HCT116 (cell line): ENCODE results near the gene RENBP. TPM values are rescaled to one million over a fixed set of nuclear protein-coding genes. Genes with fewer than 3 reads are reported as not detected.

ENCODE experiments used
- ATAC-seq: fragments of 200-7000 bp; cut with Tn5 transposase; 2 replicates; pipeline ENCODE4 v1.9.1; 2020; ENCODE audit warnings: mild to moderate bottlenecking, moderate library complexity
- BruUV-seq: library from RNA; stranded (reverse); fragments of 400-500 nt; replicated peaks from 2 replicates; lab custom pipeline; 2021; lab: Mats Ljungman, UMichigan
- CTCF ChIA-PET: fragments of 300-600 bp; sonication (Branson Sonifier 250); formaldehyde crosslinking; loops from one replicate; lab custom pipeline; 2021; ENCODE audit warnings: antibody characterized with exemption; lab: Charles Lee
- POLR2A ChIA-PET: fragments of 300-600, 350-600 bp; sonication (Branson Sonifier 250); formaldehyde crosslinking; loops from one replicate; lab custom pipeline; 2021; ENCODE audit warnings: antibody characterized with exemption; lab: Charles Lee
- RAD21 ChIA-PET, 2 experiments: fragments of 300-600 bp; sonication (Branson Sonifier 250); formaldehyde crosslinking; loops; one replicate each; lab custom pipeline; 2023; ENCODE audit warnings: low total read pairs in 2 of 2; ENCODE audit not compliant: uncharacterized antibody in 2 of 2, unreplicated experiment in 2 of 2, low non-redundant PET in 1 of 2; lab: Charles Lee
- DNase-seq: peaks from one replicate; pipeline ENCODE4 v3.0.0-alpha.2; 2010; ENCODE audit warnings: low read depth, low spot score
- H2AFZ ChIP-seq: fragments of 200-600 bp; shearing (Covaris generic), sonication (generic); 2 replicates; pipeline ENCODE4 v1.6.1; 2017; ENCODE audit warnings: low read depth, mixed run types, mixed read lengths, antibody characterized with exemption, low read length; ENCODE audit not compliant: poor library complexity, severe bottlenecking
- H3K27ac ChIP-seq: 2 replicates; pipeline ENCODE4 v1.5.1; 2012; ENCODE audit warnings: low read depth, low read length
- H3K27me3 ChIP-seq: fragments of 200-600 bp; sonication (generic); 2 replicates; pipeline ENCODE4 v1.6.1; 2016; ENCODE audit warnings: mixed run types, low read length, mixed read lengths; ENCODE audit not compliant: insufficient read depth
- H3K36me3 ChIP-seq, 2 experiments: fragments of 200-500 bp in 1 of 2; fragments of 200-600 bp in 1 of 2; sonication (Bioruptor generic) in 1 of 2; sonication (generic) in 1 of 2; 2 replicates each; pipeline versions ENCODE4 v1.5.1 to v1.6.1; 2014 to 2016; ENCODE audit warnings: low read length in 2 of 2, inconsistent platforms in 1 of 2, mixed read lengths in 1 of 2, mixed run types in 1 of 2; ENCODE audit not compliant: insufficient read depth in 2 of 2, control insufficient read depth in 1 of 2
- H3K4me1 ChIP-seq, 2 experiments: fragments of 200-600 bp in 1 of 2; sonication (generic) in 1 of 2; 2 replicates each; pipeline versions ENCODE4 v1.5.1 to v1.6.1; 2012 to 2017; ENCODE audit warnings: low read length in 2 of 2, inconsistent platforms in 1 of 2, mild to moderate bottlenecking in 1 of 2, mixed read lengths in 1 of 2, mixed run types in 1 of 2, moderate library complexity in 1 of 2; ENCODE audit not compliant: insufficient read depth in 2 of 2, control insufficient read depth in 1 of 2
- H3K4me2 ChIP-seq: fragments of 200-600 bp; sonication (generic); 2 replicates; pipeline ENCODE4 v1.6.1; 2017; ENCODE audit warnings: mixed run types, low read length, mixed read lengths
- H3K4me3 ChIP-seq, 2 experiments: fragments of 200-600 bp in 1 of 2; sonication (generic) in 1 of 2; replicated peaks in 1 of 2; 2 replicates each; pipeline ENCODE4 v1.5.1; 2011 to 2016; ENCODE audit warnings: low read length in 2 of 2, control low read depth in 1 of 2, low read depth in 1 of 2, mild to moderate bottlenecking in 1 of 2, mixed read lengths in 1 of 2, mixed run types in 1 of 2
- H3K79me2 ChIP-seq: fragments of 200-600 bp; sonication (generic); 2 replicates; pipeline ENCODE4 v1.6.1; 2017; ENCODE audit warnings: mild to moderate bottlenecking, mixed run types, low read length, moderate library complexity, mixed read lengths; ENCODE audit not compliant: insufficient read depth
- H3K9ac ChIP-seq: fragments of 200-600 bp; sonication (generic); 2 replicates; pipeline ENCODE4 v1.6.1; 2016; ENCODE audit warnings: low read length, mixed read lengths
- H3K9me2 ChIP-seq: fragments of 200-600 bp; sonication (generic), shearing (Covaris generic); 2 replicates; pipeline ENCODE4 v1.6.1; 2017; ENCODE audit warnings: mixed run types, mild to moderate bottlenecking, moderate library complexity; ENCODE audit not compliant: insufficient read depth
- H3K9me3 ChIP-seq, 2 experiments: fragments of 200-500 bp in 1 of 2; fragments of 200-600 bp in 1 of 2; sonication (Bioruptor generic) in 1 of 2; sonication (generic) in 1 of 2; 2 replicates each; pipeline ENCODE4 v1.6.1; 2014 to 2017; ENCODE audit warnings: low read length in 2 of 2, mixed read lengths in 2 of 2, inconsistent platforms in 1 of 2, low read depth in 1 of 2, mild to moderate bottlenecking in 1 of 2, mixed run types in 1 of 2, moderate library complexity in 1 of 2; ENCODE audit not compliant: control insufficient read depth in 1 of 2, insufficient read depth in 1 of 2
- H4K20me1 ChIP-seq: fragments of 200-600 bp; sonication (generic), shearing (Covaris generic); 2 replicates; pipeline ENCODE4 v1.6.1; 2017; ENCODE audit warnings: mixed run types, mild to moderate bottlenecking, moderate library complexity; ENCODE audit not compliant: insufficient read depth
- EGR1 ChIP-seq: IDR thresholded peaks from 2 replicates; pipeline ENCODE4 v1.6.1; 2012; ENCODE audit warnings: low read depth
- POLR2A ChIP-seq: IDR thresholded peaks from 2 replicates; pipeline ENCODE4 v1.7.0; 2011; ENCODE audit warnings: borderline replicate concordance; ENCODE audit not compliant: insufficient read depth, insufficient read length; ENCODE audit errors: extremely low read depth
- POLR2AphosphoS5 ChIP-seq: IDR thresholded peaks from 2 replicates; pipeline ENCODE4 v1.6.1; 2011; ENCODE audit warnings: mild to moderate bottlenecking, low read depth, low read length, moderate library complexity
- SP1 ChIP-seq: IDR thresholded peaks from 2 replicates; pipeline ENCODE4 v1.6.1; 2012; ENCODE audit warnings: low read depth
- TCF7L2 ChIP-seq: IDR thresholded peaks from 2 replicates; pipeline ENCODE4 v1.7.0; 2011; ENCODE audit warnings: borderline replicate concordance, inconsistent platforms; ENCODE audit not compliant: insufficient read depth, insufficient read length; ENCODE audit errors: extremely low read depth
- YY1 ChIP-seq: IDR thresholded peaks from 2 replicates; pipeline ENCODE4 v1.6.1; 2011; ENCODE audit warnings: low read length, low read depth, moderate library complexity, mild to moderate bottlenecking; ENCODE audit not compliant: insufficient replicate concordance; ENCODE audit errors: extremely low read depth
- ZBTB33 ChIP-seq: IDR thresholded peaks from 2 replicates; pipeline ENCODE4 v1.6.1; 2011; ENCODE audit warnings: mild to moderate bottlenecking, low read length, moderate library complexity; ENCODE audit not compliant: insufficient replicate concordance; ENCODE audit errors: extremely low read depth
- ZFX ChIP-seq: fragments of 450-650 bp; IDR thresholded peaks from 2 replicates; pipeline ENCODE4 v1.6.1; 2017
- ZNF274 ChIP-seq: fragments of 200-500 bp; sonication (Bioruptor generic); IDR thresholded peaks from 2 replicates; pipeline ENCODE4 v1.6.1; 2014; ENCODE audit warnings: mild to moderate bottlenecking, low read depth, low read length, inconsistent platforms
- intact Hi-C: fragments of 100-400 bp; cut with micrococcal nuclease; formaldehyde crosslinking; loops from 2 replicates; pipeline ENCODE4 v1.10.0; 2022
- total RNA-seq: library from RNA; stranded (reverse); gene quantifications from one replicate; pipeline ENCODE4 v1.2.1, GENCODE V29; 2021; ENCODE audit not compliant: unreplicated experiment
- TF ChIP-seq, protein P1 (sequence below): IDR thresholded peaks from 2 replicates; pipeline ENCODE4 v1.6.1; 2012

The RENBP gene
- total RNA-seq, 1 experiment from 2014 or later: 1.3 TPM

DNA sequence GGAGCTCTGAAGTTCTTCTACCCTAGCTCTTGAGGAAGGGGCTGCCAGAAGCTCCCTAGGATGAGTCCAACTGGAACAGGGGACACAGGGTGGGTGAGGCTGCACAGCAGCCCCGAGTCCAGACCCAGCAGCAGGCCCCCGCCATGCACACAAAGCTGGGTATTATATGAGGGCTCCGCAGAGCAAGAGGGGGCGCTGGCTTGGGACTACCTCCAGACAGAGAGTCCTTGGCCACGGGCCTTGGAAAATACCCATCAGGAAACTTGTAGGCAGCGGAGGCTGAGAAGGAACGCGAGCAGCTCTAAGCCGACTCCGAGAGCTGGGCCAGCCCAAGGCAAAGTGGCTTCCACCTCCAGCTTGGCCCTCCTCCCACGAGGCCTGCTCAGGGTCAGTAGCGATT, 19.1 kb upstream of the RENBP start:
- no peaks in the 10 kb centered on the region for H3K9me3 ChIP-seq
- no peak overlapping the region for H3K27ac ChIP-seq
- DNase-seq (no peak), ATAC-seq (no peak)
- H3K27me3 ChIP-seq: no peaks in the 10 kb centered on the region
- no peak for TF ChIP-seq POLR2AphosphoS5
- no peak for TF ChIP-seq SP1
- no peak for TF ChIP-seq YY1
- no peak for TF ChIP-seq EGR1
- TF ChIP-seq TCF7L2: no peak
- TF ChIP-seq ZFX: no peak
- TF ChIP-seq ZBTB33: no peak
- TF ChIP-seq POLR2A: no peak
- TF ChIP-seq ZNF274: no peak
- TF ChIP-seq, protein P1, sequence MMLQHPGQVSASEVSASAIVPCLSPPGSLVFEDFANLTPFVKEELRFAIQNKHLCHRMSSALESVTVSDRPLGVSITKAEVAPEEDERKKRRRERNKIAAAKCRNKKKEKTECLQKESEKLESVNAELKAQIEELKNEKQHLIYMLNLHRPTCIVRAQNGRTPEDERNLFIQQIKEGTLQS: no peak
- no peaks in the 10 kb centered on the region for H3K9me2 ChIP-seq
- H3K4me1 ChIP-seq: no peaks in the 10 kb centered on the region; a peak in 1 of 4 replicates
- no peak overlapping the region for H3K4me2 ChIP-seq
- no peak overlapping the region for H3K9ac ChIP-seq
- RAD21 ChIA-PET: no interaction called here
- POLR2A ChIA-PET: interaction anchor here (1.3 kb wide), 1 partner anchor 11 kb away, joined by 3 read pairs; no protein-coding TSS in a partner anchor
- H3K4me3 ChIP-seq: no peak overlapping the region
- BruUV-seq: no TSS peak
- no peak overlapping the region for H2AFZ ChIP-seq
- H3K79me2 ChIP-seq: peaks cover 73% of the 10 kb centered on the region
- H4K20me1 ChIP-seq: no peaks in the 10 kb centered on the region
- intact Hi-C loops: no loop called here
- H3K36me3 ChIP-seq: peaks cover 10 to 22% of the 10 kb centered on the region in 2 experiments; a peak in 3 of 4 replicates
- CTCF ChIA-PET: no interaction called here
